Gastrocnemius medialis (tissue), 4 donors: ENCODE measurements around the gene CHST7. TPM values are rescaled to one million over a fixed set of nuclear protein-coding genes. Genes with fewer than 3 reads are reported as not detected.

Experiments used
- ATAC-seq, 2 donors: fragments of 150-250 bp; one replicate each; pipeline ENCODE4 v1.9.1; 2016
- DNase-seq, 2 donors: peaks; one replicate each; pipeline ENCODE4 v3.0.0-alpha.2; 2019
- H3K27ac ChIP-seq, 4 donors: fragments of 200-600 bp; sonication (generic); 1 replicate in 1 of 4; 2 replicates in 3 of 4; pipeline ENCODE4 v1.5.1; 2016 to 2018; ENCODE audit warnings: mild to moderate bottlenecking in 2 of 4, moderate library complexity in 1 of 4
- H3K27me3 ChIP-seq, 3 donors: fragments of 200-600 bp; sonication (generic) in 2 of 3; 1 replicate in 1 of 3; 2 replicates in 2 of 3; pipeline versions ENCODE4 v1.5.1 to v1.6.0; 2016 to 2019; ENCODE audit warnings: mild to moderate bottlenecking in 1 of 3, moderate library complexity in 1 of 3
- H3K36me3 ChIP-seq, 2 donors: fragments of 200-600 bp; sonication (generic) in 1 of 2; one replicate each; pipeline ENCODE4 v1.5.1; 2017 to 2018
- H3K4me1 ChIP-seq, 2 donors: fragments of 200-600 bp; sonication (generic) in 1 of 2; one replicate each; pipeline ENCODE4 v1.5.1; 2016 to 2017; ENCODE audit warnings: mild to moderate bottlenecking in 2 of 2
- H3K4me3 ChIP-seq, 4 donors: fragments of 200-600 bp; sonication (generic) in 3 of 4; 1 replicate in 1 of 4; 2 replicates in 3 of 4; pipeline ENCODE4 v1.5.1; 2016 to 2019; ENCODE audit warnings: mild to moderate bottlenecking in 2 of 4
- H3K9me3 ChIP-seq, 3 donors: fragments of 200-600 bp; sonication (generic) in 2 of 3; 1 replicate in 1 of 3; 2 replicates in 2 of 3; pipeline ENCODE4 v1.5.1; 2016 to 2019
- POLR2A ChIP-seq, 2 donors: fragments of 450-650 bp; IDR thresholded peaks; one replicate each; pipeline ENCODE4 v1.6.1; 2017; ENCODE audit warnings: antibody characterized with exemption in 2 of 2, mild to moderate bottlenecking in 2 of 2, moderate library complexity in 2 of 2
- in situ Hi-C, 4 donors: fragments of 200-750 bp; cut with MboI; loops; one replicate each; pipeline versions ENCODE4 v1.15.0 to v1.8.0; 2017; ENCODE audit warnings: low sequenced_read_pairs in 4 of 4
- intact Hi-C: fragments of 100-400 bp; cut with DNase I; formaldehyde crosslinking; loops from one replicate; pipeline ENCODE4 v1.15.1; 2023; ENCODE audit warnings: low total_unique reads
- total RNA-seq, 4 donors: library from RNA; depleted of rRNA; stranded (reverse); fragments of >200 nt; gene quantifications; one replicate each; pipeline versions ENCODE4 v1.1.0 to v1.2.3, GENCODE V29; 2016
- TF ChIP-seq, protein P1 (sequence below), 5 experiments: fragments of 450-650 bp in 3 of 5; fragments of 200-600 bp in 2 of 5; sonication (generic) in 2 of 5; IDR thresholded peaks in 4 of 5; conservative IDR thresholded peaks in 1 of 5; 1 replicate in 4 of 5; 2 replicates in 1 of 5; pipeline ENCODE4 v1.5.1; 2016 to 2019; ENCODE audit warnings: antibody characterized with exemption in 5 of 5, mild to moderate bottlenecking in 3 of 5, moderate library complexity in 3 of 5

Gene CHST7
- total RNA-seq, 4 donors from 2014 or later = 15.1 to 16.9 (median 15.8) TPM

DNA sequence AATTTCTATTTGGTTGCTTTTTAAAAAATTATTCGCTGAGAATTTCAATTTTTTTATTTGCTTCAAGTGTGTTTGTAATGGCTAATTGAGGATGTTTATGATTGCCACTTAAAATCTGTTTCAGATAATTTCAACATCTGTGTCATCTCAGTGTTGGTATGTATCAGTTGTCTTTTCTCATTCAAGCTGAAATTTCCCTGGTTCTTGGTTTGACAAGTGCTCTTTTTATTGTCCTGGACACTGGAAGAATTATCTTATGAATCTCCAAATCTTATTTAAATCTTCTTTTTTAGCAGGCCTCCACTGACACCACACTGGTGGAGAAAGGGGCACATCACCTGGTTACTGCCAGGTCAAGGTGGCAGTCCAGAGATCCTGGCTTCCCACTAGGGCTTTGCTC, 21.5 kb downstream of the CHST7 start:
- Histone ChIP-seq H3K4me3 (no peak overlapping the region), H3K36me3 (no peaks in the 10 kb centered on the region), H3K27me3 (no peaks in the 10 kb centered on the region), H3K4me1 (peaks cover 0 to 6% of the 10 kb centered on the region in 2 donors), H3K27ac (no peak overlapping the region), H3K9me3 (no peaks in the 10 kb centered on the region)
- no peak for DNase-seq
- in situ Hi-C loops (no loop called here), intact Hi-C loops (no loop called here)
- no peak for TF ChIP-seq POLR2A (IDR thresholded peaks at IDR 0.05)
- TF ChIP-seq, protein P1, sequence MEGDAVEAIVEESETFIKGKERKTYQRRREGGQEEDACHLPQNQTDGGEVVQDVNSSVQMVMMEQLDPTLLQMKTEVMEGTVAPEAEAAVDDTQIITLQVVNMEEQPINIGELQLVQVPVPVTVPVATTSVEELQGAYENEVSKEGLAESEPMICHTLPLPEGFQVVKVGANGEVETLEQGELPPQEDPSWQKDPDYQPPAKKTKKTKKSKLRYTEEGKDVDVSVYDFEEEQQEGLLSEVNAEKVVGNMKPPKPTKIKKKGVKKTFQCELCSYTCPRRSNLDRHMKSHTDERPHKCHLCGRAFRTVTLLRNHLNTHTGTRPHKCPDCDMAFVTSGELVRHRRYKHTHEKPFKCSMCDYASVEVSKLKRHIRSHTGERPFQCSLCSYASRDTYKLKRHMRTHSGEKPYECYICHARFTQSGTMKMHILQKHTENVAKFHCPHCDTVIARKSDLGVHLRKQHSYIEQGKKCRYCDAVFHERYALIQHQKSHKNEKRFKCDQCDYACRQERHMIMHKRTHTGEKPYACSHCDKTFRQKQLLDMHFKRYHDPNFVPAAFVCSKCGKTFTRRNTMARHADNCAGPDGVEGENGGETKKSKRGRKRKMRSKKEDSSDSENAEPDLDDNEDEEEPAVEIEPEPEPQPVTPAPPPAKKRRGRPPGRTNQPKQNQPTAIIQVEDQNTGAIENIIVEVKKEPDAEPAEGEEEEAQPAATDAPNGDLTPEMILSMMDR (IDR thresholded peaks at IDR 0.05 in 4 of 5, conservative IDR thresholded peaks at IDR 0.05 in 1 of 5) = no peak
- no peak for ATAC-seq

GRCh38 chrX:46597208-46597607, 23.6 kb downstream of the CHST7 start:
- no peaks in the 10 kb centered on the region for H3K36me3 ChIP-seq
- H3K9me3 ChIP-seq = no peaks in the 10 kb centered on the region
- DNase-seq = no peak
- in situ Hi-C loops = no loop called here
- no peak overlapping the region for H3K4me3 ChIP-seq
- H3K27me3 ChIP-seq = no peaks in the 10 kb centered on the region
- peak overlapping the region in 1 of 4 donors; percentile 23 for H3K27ac ChIP-seq
- ATAC-seq = no peak
- TF ChIP-seq, protein P1 (IDR thresholded peaks at IDR 0.05 in 4 of 5, conservative IDR thresholded peaks at IDR 0.05 in 1 of 5) = no peak
- TF ChIP-seq POLR2A (IDR thresholded peaks at IDR 0.05) = no peak
- intact Hi-C loops = no loop called here
- peaks cover 0 to 6% of the 10 kb centered on the region in 2 donors for H3K4me1 ChIP-seq

DNA sequence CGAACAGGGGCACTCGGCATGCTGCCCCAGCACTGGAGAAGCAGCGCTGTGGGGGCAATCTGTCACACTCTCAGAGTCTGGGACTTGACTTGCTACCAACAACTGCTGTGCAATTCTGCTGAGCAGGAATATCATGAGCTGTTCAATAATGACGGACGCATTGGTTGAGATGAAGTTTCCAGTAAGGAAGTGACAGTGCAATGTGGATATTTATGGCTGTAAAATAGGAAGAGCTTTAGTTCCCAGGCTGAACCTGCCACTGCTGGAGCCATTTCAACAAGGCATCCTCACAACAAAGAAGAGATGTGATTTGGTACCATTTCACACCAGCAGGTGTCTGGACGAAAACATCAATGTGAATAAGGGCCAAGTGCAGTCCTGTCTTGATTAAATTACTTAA, 24.2 kb downstream of the CHST7 start:
- H3K27ac ChIP-seq = peak overlapping the region in 1 of 4 donors; percentile 23
- in situ Hi-C loops (no loop called here), intact Hi-C loops (no loop called here)
- peaks cover 0 to 6% of the 10 kb centered on the region in 2 donors for H3K4me1 ChIP-seq
- H3K9me3 ChIP-seq = no peaks in the 10 kb centered on the region
- TF ChIP-seq, protein P1 (IDR thresholded peaks at IDR 0.05 in 4 of 5, conservative IDR thresholded peaks at IDR 0.05 in 1 of 5) = no peak
- TF ChIP-seq POLR2A (IDR thresholded peaks at IDR 0.05) = no peak
- ATAC-seq (no peak), DNase-seq (no peak)
- H3K36me3 ChIP-seq = no peaks in the 10 kb centered on the region
- no peaks in the 10 kb centered on the region for H3K27me3 ChIP-seq
- no peak overlapping the region for H3K4me3 ChIP-seq

- no peak overlapping the region for H3K4me3 ChIP-seq
- DNase-seq (no peak), ATAC-seq (no peak)
- peaks cover 0 to 6% of the 10 kb centered on the region in 2 donors for H3K4me1 ChIP-seq
- intact Hi-C loops = no loop called here
- TF ChIP-seq, protein P1 (IDR thresholded peaks at IDR 0.05 in 4 of 5, conservative IDR thresholded peaks at IDR 0.05 in 1 of 5) = no peak
- TF ChIP-seq POLR2A (IDR thresholded peaks at IDR 0.05) = no peak
- H3K9me3 ChIP-seq = no peaks in the 10 kb centered on the region
- H3K27me3 ChIP-seq = no peaks in the 10 kb centered on the region
- no peak overlapping the region for H3K27ac ChIP-seq
- H3K36me3 ChIP-seq = no peaks in the 10 kb centered on the region
- in situ Hi-C loops = no loop called here
These were observed 25.5 kb downstream of the CHST7 start for GRCh38 chrX:46599051-46599560.

GRCh38 chrX:46601283-46601682, 27.7 kb downstream of the CHST7 start:
- ATAC-seq = peak; percentile 39 to 41
- Histone ChIP-seq H3K4me3 (no peak overlapping the region), H3K27ac (no peak overlapping the region), H3K9me3 (no peaks in the 10 kb centered on the region), H3K27me3 (no peaks in the 10 kb centered on the region), H3K4me1 (no peaks in the 10 kb centered on the region), H3K36me3 (no peaks in the 10 kb centered on the region)
- TF ChIP-seq, protein P1 (IDR thresholded peaks at IDR 0.05 in 4 of 5, conservative IDR thresholded peaks at IDR 0.05 in 1 of 5) = no peak
- no peak for TF ChIP-seq POLR2A (IDR thresholded peaks at IDR 0.05)
- intact Hi-C loops = no loop called here
- DNase-seq = no peak
- in situ Hi-C loops = no loop called here
